VCaP (cell line): ENCODE data around the gene KPNA1.
A peak's percentile ranks its signal among the peaks of the same experiment; 100 is the strongest.
"Not testable (repeated sequence)": the region's sequence is repeated elsewhere in the genome, so short reads cannot be mapped to it uniquely, and the experiment has no call there.

Experiments used
- H3K27ac ChIP-seq: fragments of 450-650 bp; 2 replicates; pipeline ENCODE4 v1.5.1; 2017
- CTCF ChIP-seq: fragments of 450-650 bp; conservative IDR thresholded peaks from 2 replicates; pipeline ENCODE4 v1.5.1; 2017; ENCODE audit warnings: mild to moderate bottlenecking, moderate library complexity

The KPNA1 gene

GRCh38 chr3:122461806-122462205 lies 52.9 kb downstream of the KPNA1 start:
- TF ChIP-seq CTCF, result no peak
- no peak overlapping the region for H3K27ac ChIP-seq

DNA sequence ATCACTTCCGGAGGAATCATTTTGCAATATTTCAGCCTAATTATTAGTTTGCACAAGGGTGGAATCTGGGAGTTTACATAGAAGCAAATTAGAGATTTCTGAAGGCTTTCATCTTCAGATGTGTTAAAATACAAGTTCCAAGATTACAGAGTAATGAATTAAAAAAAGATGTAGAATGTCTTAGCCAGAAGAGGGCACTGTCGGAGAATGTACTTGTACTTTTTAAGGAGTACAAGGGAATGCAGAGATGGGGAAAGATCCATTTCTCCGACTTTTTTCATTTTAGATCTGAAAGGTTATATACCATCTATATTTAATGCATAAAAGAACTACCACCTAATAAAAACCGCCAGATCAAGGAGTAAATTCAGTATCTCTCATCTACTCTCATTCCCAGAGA lies 55.7 kb downstream of the KPNA1 start:
- peak overlapping the region; percentile 32; the same call in 1 of the 2 replicates for H3K27ac ChIP-seq
- peak; percentile 73 for TF ChIP-seq CTCF

DNA sequence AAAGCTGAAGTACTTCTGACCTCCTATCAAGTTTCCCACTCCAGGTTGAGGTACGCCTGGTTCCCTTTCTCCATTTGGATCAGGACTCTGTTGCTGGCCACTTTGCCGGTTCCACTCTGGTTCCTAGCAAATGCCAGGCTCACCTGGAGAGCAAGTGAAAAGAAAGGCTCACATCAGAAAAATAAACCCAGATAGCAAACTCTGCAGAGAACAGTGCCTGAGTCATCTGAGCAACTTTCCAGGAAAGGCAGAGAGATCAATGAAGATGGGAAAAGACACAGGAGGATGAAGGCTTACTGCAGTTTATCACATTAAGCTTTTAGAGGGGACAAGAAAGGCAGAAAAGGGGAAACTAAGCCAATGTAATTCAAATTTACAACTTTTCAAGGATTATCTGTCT lies 57.0 kb downstream of the KPNA1 start:
- TF ChIP-seq CTCF, result no peak
- H3K27ac ChIP-seq, result no peak overlapping the region

- H3K27ac ChIP-seq, result no peak overlapping the region
- no peak for TF ChIP-seq CTCF
Measured at GRCh38 chr3:122456074-122456473, 58.7 kb downstream of the KPNA1 start.

GRCh38 chr3:122451371-122451770 lies 63.4 kb downstream of the KPNA1 start:
- no peak for TF ChIP-seq CTCF
- H3K27ac ChIP-seq, result no peak overlapping the region

DNA sequence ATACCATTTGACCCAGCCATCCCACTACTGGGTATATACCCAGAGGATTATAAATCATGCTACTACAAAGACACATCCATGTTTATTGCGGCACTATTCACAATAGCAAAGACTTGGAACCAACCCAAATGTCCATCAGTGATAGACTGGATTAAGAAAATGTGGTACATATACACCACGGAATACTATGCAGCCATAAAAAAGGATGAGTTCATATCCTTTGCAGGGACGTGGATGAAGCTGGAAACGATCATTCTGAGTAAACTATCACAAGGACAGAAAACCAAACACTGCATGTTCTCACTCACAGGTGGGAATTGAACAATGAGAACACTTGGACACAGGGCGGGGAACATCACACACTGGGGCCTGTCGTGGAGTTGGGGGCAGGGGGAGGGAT lies 66.5 kb downstream of the KPNA1 start:
- not testable (repeated sequence) for H3K27ac ChIP-seq

DNA sequence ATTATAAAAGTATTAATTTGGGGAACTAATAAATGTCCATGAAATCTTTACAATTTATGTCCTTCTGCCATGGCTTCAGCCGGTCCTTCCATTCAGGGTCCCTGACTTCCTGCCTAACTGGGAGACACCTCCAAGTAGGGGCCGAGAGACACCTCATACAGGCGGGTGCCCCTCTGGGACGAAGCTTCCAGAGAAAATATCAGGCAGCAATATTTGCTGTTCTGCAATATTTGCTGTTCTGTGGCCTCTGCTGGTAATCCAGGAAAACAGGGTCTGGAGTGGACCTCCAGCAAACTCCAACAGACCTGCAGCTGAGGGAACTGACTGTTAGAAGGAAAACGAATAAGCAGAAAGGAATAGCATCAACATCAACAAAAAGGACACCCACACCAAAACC lies 70.2 kb downstream of the KPNA1 start:
- H3K27ac ChIP-seq, result peak overlapping the region; percentile 32

DNA sequence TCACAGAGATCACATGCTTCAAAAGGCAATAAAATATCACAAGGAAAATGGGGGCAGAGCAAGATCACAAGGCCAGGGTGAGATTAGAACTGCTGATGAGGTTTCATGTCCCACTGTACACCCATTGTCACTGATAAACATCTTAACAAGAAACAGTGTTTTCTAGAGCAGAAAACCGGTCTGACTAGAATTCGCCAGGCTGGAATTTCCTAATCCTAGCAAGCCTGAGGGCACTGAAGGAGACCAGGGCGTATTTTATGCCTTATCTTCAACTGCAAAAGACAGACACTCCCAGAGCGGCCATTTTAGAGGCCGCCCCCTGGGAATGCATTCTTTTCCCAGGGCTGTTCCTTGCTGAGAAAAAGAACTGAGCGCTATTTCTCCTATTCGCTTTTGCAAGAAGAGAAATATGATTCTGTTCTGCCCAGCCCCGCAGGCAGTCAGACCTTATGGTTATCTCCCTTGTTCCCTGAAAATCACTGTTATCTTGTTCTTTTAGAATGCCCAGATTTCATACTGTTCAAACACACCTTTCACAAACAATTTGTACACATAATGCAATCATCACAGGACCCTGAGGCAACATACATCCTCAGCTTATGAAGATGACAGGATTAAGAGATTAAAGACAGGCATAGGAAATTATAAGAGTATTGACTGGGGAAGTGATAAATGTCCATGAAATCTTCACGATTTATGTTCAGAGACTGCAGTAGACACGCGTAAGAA lies 70.8 kb downstream of the KPNA1 start:
- peak overlapping the region; percentile 32 for H3K27ac ChIP-seq

DNA sequence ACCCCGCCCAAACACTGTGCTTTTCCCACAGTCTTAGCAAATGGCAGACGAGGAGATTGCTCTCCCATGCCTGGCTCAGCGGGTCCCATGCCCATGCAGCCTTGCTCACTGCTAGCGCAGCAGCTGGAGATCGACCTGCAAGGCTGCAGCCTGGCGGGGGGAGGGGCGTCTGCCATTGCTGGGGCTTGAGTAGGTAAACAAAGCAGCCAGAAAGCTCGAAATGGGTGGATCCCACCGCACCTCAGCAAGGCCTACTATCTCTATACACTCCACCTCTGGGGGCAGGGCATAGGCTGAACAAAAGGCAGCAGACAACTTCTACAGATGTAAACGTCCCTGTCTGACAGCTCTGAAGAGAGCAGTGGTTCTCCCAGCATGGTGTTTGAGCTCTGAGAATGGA lies 71.6 kb downstream of the KPNA1 start:
- TF ChIP-seq CTCF, result no peak
- H3K27ac ChIP-seq, result peak overlapping the region; percentile 32
